ENCODE measurements around the gene NFS1. TPM values are rescaled to one million over a fixed set of nuclear protein-coding genes. Genes with fewer than 3 reads are reported as not detected.

Gene NFS1
- total RNA-seq, 1 experiment from 2014 or later = 36.7 TPM

DNA sequence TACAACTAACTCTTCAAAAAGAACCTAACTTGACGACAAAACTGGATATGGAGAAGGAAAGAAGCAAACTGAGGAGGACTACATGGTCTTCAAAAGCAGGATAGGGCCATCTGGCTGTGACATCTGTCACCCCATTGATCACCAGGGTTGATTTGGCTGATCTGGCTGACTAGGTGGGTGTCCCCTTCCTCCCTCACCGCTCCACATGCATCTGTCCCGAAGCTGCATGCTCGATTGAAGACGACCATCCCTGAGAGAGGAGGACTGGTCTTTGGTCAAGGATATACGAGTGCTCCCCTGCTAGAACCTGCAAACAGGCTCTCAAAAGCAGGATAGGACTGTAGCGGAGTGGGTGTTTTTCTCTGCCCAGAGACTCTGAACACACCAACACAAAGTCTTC, 56.1 kb downstream of the NFS1 start:
- no peak for DNase-seq (ENCODE audit: low spot score)

DNA sequence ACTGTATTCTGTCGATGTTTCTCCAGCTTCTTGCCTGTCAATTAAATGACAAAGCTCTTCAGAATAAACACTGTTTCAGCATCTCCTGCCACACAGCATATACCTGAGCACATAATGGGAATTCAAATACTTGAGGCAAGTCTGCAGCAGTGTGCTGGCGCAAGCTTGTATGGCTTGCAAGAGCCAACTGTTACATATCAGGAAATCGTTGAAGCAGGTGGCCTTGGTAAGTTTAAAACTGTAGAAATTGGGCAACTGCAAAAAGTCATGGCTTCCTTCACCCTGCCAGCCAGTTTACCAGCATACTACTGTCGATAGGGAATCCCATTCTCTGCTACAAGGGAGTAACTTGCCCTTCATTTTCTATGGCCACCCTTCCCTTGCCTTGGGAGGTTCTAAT, 57.4 kb downstream of the NFS1 start:
- DNase-seq (ENCODE audit: low spot score) = no peak

DNA sequence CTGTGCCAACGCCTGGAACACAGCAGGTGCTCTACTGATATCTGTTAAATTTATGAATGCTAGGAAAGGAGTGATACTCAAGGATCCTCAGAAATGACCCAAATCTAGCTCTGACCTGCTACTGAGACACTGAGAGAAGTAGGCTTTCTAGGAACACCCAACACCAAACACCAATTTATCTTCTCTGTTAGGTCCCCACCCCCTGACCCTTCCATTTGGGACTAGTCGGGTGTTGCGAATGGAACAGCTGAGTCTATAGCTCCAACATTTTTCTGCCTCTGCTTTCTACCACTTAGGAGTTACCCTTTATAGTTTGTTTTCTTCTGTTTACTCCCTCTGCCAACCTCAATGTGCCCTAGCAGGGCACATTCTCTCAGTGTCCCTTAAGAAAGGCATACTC, 58.4 kb downstream of the NFS1 start:
- DNase-seq (ENCODE audit: low spot score) = no peak

DNA sequence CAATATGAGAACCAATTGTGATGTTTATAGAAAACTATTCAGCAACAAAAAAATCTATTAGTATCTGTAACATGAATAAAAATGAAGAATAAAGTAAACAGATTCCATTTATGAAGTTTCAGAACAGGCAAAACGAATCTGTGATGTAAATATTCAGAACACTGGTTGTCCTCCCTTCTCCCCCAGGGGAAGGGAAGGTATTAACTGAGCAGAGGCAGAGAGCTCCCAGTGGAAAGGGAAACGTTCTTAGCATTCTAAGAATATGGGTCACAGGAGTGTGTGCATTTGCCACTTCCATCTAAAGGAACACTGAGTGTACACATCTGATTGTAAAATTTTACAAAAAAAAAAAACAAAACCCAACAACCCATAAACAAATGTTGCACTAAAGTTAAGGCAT, 60.4 kb downstream of the NFS1 start:
- DNase-seq (ENCODE audit: low spot score) = no peak

DNA sequence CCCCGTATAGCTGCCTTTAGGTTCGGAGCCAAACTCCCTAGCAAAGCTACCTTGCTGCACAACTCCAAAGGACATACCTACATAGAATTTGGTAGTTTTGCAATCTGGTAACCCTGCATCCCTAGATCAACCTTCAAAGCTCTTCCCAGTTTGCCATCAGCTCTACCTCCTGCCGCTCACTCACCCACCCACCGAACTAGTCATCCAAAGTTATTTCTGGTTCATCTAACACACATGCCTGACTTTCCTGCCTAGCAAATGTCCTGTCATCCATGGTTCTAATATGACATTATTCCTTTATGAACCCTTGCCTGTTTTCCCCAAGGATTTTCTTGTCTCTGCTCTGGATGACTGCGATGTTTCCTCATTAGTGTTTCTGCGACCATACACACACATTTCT, 61.9 kb downstream of the NFS1 start:
- DNase-seq (ENCODE audit: low spot score) = no peak

DNA sequence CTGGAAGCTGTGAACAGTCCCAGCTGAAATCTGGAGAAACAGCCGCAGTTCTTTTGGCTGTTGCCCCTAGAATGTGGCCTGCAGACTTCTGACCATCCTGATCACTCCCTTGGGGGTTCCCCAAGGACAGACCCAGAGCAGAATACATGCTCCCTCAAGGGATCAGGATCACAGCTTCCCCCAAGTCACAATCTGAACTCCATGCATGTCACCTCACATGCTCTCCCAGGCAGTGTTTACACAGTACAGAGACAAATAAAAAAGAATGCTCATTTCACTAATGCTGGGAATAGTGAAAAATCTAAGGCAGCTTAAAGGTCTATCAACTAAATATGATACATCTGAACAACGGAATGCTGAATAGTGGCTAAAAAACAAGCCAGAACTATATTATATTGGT, 63.1 kb downstream of the NFS1 start:
- no peak for DNase-seq (ENCODE audit: low spot score)

DNA sequence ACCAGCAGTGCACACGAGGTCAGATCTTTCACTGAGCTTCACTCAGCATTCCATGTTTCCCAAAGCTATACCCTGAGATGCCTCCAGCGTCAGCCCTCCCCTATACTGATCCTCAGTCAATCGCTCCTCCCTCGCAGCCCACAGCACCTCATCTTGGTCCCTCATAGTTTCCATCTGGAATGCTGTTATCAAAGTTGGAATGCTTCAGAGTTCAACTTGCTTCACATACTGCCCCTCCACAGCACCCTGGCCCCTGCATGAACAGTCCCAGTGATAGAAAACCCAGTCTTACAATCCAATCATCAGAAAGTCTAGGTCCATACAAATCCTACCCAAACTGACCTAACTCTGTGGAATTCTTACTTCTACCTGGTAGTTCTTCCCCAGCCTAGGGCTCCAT, 63.5 kb downstream of the NFS1 start:
- no peak for DNase-seq (ENCODE audit: low spot score)

DNA sequence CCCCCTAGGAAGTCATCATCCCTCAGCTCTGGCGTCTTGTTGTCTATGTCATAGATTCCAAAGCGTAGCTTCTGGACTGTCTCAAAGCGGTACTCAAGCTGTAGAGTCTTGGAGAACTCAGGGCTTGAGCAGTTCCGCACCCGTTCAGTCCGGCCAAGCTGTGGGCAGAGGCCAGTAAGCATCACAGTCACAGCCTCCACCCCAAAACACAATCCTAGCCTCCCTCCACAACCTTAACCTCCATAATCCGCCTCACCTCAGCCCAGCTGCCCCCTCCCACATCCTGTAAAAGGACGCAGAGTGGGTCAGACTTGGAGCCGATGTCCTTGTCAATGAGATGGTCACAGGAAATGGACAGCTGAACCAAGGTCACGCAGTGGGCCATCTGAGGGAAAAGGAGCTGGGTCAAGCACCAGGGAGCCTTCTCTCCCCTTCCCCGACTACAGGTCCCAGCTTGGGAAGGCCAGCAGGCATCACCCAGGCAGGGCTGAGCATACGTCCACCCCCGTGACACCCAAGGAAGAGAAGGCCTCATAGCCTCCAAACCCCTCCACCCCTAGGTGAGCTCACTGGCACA, 66.5 kb downstream of the NFS1 start:
- no peak for DNase-seq (ENCODE audit: low spot score)

DNA sequence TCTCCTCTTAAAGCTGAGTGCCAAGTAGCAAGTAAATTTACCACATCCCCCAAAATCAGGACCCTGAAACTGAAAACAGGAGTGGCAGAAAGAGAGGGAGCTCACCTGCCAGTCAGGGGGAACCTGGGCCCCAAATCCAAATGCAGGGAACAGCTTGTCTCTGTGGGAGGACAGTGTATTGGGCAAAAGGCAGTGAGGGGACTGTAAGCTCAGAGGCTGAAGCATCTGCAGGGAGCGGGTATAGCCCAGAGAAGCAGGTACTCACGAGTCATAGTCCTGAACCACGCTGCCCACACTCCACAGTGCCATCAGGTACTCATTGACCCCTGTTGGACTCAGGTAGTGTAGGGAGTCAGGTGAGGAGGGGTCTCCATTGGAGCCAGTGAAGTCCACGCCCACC, 68.5 kb downstream of the NFS1 start:
- no peak for DNase-seq (ENCODE audit: low spot score)

DNA sequence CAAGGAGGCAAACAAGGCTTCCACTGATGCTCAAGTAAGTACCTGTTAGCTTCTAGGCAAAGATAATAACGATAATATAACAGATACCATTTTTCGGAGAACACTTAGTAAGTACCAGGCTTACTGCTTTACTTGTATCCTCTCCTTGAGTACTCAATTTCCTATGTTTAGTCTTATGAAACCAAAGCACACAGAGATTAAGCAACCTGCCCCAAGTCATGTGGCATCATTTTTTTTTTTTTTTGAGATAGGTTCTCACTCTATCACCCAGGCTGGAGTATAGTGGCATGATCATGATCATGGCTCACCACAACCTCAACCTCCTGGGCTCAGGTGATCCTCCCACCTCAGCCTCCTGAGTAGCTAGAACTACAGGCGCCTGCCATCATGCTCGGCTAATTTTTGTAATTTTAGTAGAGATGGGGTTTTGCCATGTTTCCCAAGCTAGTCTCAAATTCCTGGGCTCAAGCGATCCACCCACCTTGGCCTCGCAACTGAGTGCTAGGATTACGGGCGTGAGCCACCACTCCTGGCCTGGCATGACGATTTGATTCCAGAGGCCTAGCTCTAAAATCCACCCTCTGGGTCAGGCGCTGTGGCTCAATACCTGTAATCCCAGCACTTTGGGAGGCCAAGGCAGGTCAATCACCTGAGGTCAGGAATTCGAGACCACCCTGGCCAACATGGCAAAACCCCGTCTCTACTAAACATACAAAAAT, 69.6 kb downstream of the NFS1 start:
- DNase-seq (ENCODE audit: low spot score) = no peak

DNA sequence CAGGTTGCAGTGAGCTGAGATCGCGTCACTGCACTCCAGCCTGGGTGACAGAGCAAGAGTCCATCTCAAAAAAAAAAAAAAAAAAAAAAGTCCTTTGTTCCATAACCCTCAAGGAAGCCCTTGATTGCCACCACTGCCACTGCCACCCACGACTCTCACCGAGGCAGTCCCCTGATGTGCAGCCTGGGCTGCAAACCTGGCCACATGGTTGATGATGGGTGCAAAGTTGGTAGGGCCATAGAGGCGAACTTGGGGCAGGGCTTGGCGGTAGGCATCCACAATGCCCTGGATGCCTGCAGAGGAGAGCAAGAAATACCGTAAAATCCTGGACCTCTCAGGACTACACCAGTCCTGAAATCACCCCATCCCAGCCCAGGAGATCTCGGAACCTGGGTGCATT, 72.0 kb downstream of the NFS1 start:
- no peak for DNase-seq (ENCODE audit: low spot score)

DNA sequence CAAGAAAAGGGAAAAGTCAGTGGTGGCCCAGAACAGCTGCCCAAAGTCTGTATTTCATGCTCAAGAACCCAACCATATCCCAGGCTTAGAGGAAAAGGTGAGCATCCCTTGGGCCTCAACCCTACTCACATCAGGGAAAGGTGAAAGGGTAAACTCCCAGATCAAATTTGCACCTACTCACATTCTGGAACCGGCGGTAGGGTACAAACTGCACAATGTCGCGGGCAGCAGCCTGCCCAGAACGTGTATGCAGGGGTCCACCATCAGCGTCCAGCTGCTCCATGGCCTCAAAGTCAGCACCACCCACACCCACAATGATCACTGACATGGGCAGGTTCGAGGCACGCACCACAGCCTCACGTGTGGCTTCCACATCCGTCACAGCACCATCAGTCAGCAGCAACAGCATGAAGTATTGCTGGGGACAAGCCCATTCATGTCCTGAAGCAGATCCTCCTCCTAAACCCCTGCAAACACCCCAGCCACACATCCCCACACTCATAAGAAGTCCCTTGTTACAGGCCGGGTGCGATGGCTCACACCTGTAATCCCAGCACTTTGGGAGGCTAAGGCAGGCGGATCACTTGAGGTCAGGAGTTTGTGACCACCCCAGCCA, 72.7 kb downstream of the NFS1 start:
- DNase-seq (ENCODE audit: low spot score) = no peak

DNA sequence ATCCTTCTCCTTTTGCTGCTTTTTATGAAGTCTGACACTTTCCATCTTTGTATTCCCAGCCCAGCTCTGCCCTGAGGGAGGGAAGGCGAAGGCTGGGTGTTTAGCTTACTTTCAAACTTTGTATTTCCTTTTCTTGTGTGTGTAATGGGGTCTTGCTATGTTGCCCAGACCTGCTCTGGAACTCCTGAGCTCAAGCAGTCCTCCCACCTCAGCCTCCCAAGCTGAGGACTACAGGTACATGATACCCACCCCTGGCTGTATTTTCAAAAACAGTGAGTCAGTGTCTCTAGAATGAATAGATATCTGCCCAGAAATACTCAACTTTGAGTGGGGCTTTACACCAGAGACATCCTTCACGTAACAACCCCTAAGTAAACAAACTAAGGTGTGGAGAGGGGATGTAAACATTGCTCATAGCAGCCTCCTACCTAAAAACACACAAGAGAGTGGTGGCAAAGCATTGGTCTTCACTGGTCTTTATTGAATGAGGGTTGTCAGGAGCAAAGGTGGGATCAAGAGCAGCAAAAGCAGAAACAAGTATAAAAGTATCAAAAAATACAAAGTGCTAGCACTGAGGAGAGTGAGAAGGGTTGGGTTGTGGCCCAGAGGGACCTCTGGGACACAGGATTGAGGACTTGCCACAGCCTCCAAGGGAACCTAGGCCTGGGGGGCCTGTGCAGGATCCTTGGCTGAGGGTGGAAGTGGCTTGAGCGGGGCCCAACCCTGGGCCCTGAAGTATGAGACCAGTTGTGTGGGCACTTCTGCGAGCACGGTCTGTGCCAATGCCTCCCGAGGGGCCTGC, 73.4 kb downstream of the NFS1 start:
- DNase-seq (ENCODE audit: low spot score) = no peak

DNA sequence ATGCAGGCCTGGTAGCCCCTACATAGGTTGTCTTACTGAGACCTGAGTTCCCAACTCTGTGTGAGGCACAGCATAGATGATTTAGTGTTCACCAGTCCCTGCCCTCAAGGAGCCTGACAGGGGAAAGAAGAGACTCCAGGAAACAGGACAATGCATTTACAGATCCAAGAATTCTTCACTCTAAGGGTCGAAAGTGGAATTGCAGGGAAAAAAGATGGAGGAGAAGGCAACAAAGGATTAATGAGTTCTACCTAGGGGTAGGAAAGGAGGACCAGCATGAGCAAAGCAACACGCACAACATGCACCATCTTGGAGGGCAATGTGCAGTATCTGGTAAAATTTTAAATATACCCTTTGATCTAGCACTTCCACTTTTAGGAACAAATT, 77.6 kb downstream of the NFS1 start:
- no peak for DNase-seq (ENCODE audit: low spot score)

DNA sequence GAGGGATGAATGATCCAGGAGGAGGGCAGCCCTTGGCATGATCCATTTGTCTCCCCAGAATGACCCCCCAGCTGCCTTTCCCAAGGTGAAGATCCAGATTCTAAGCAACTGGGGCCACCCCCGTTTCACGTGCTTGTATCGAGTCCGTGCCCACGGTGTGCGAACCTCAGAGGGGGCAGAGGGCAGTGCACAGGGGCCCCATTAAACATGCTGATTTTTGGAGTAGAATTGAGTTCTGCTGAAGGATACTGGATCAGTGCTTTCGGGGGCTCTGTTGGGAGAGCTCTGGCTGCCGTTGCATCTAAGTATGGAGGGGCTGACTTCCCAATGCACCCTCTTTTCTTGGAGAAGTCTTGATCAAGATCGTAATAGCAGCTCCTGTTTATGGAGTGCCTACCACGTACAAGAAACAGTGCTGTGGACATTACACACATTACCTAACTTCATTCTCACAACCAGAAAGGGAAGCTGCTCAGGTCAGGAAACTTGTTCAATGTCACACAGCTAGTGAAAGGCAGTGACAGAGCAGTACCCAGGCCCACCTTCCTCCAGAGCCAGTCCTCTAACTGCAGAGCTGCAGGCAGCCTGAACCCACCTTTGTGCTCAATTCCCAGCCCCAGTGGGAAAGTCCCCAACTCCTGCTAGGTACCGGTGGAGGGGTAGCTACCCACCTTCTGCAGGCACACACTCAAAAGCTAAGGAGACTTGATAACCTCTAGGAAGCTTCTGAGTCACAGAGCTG, 78.2 kb downstream of the NFS1 start:
- DNase-seq (ENCODE audit: low spot score) = no peak

DNA sequence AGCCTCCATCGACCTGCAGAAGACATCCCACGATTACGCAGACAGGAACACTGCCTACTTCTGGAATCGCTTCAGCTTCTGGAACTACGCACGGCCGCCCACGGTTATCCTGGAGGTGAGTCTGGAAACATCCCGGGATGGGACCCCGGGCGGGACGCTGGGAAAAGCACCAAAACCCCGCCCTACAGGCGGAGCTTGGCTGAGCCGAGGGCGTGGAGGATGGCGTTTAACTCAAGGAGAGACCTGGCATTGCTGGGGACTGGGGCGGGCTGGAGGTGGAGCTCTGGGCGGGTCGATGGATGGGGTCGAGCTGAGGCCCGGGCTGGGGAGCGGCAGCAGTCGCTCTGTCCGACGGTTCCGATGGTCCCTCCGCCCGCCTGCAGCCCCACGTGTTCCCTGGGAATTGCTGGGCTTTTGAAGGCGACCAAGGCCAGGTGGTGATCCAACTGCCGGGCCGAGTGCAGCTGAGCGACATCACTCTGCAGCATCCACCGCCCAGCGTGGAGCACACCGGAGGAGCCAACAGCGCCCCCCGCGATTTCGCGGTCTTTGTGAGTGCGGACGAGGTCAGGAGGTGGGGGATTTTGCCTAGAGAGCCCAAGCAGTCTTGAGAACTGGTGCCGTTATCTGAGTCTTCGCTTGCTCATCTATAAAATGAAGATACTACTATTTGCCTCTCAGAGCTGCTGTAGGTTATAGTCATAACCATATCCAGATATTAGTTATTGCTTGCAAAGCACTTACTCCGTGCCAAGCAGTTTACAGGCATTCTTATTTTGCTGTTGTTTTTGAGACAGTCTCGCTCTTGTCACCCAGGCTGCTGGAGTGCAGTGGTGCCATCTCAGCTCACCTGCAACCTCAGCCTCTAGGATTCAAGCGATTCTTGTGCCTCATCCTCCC, 79.7 kb downstream of the NFS1 start:
- DNase-seq (ENCODE audit: low spot score) = no peak

DNA sequence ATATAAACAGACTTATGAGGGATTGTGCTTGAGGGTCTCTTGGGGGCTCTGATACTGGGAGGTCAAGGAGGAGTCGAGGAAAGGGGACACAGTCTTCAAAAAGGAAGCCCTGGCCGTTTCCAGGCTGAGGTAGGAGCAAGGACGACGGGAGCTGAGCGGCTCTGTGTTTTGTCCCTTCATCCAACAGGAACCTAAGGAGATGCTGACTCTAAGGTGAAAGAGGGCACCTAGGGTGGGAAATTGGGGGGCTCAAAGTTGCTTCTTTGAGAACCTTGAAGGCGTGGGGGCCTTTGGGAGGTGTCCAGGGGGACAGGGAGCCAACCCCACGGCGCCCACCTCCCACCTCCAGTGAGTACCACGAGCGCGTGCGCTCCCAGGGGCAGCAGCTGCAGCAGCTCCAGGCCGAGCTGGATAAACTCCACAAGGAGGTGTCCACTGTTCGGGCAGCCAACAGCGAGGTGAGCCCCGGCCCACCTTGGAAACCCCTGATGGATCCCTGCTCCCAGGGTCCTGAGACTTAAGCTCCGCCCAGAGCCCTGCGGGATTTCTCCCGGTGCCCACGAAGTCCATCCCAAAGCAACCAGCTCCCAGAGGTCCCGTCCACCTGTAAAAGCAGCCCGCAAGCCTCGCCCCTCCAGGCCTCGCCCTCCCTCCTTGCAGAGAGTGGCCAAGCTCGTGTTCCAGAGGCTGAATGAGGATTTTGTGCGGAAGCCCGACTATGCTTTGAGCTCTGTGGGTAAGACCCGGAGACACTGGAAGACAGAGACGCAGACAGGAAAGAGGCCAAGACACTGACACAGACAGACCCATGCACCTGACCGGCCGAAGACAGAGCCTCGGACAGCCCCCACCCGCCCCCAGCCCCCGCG, 80.7 kb downstream of the NFS1 start:
- no peak for DNase-seq (ENCODE audit: low spot score)
